ENCODE data around the gene TNK1.

TNK1 gene

GRCh38 chr17:7428557-7428956, 47.7 kb downstream of the TNK1 start, which contains the start of gene SPEM3:
TSS of gene SPEM3 (plus strand) at chr17:7428857. CDS start at chr17:7428903, 46 bp downstream.
- no peak for TF ChIP-seq FOXP2 (optimal IDR thresholded peaks at IDR 0.05; ENCODE audit: borderline replicate concordance, extremely low read depth, extremely low read length, insufficient read depth)
- TF ChIP-seq REST (IDR thresholded peaks at IDR 0.05; ENCODE audit: insufficient read depth in 1 of 2, low read depth in 2 of 2, low read length in 2 of 2): no peak
- TF ChIP-seq SIN3A (IDR thresholded peaks at IDR 0.05; ENCODE audit: borderline replicate concordance, insufficient read depth, low read length): no peak
- no peak for TF ChIP-seq POLR2AphosphoS5 (IDR thresholded peaks at IDR 0.05; ENCODE audit: low read depth, low read length)
- TF ChIP-seq TAF1 (IDR thresholded peaks at IDR 0.05; ENCODE audit: borderline replicate concordance, insufficient read depth, low read length): no peak

- TF ChIP-seq FOXP2 (optimal IDR thresholded peaks at IDR 0.05; ENCODE audit: borderline replicate concordance, extremely low read depth, extremely low read length, insufficient read depth): no peak
- TF ChIP-seq SIN3A (IDR thresholded peaks at IDR 0.05; ENCODE audit: borderline replicate concordance, insufficient read depth, low read length): no peak
- TF ChIP-seq TAF1 (IDR thresholded peaks at IDR 0.05; ENCODE audit: borderline replicate concordance, insufficient read depth, low read length): no peak
- no peak for TF ChIP-seq REST (IDR thresholded peaks at IDR 0.05; ENCODE audit: insufficient read depth in 1 of 2, low read depth in 2 of 2, low read length in 2 of 2)
Measured at GRCh38 chr17:7429722-7430121, 48.8 kb downstream of the TNK1 start.

- TF ChIP-seq FOXP2 (optimal IDR thresholded peaks at IDR 0.05; ENCODE audit: borderline replicate concordance, extremely low read depth, extremely low read length, insufficient read depth): no peak
- TF ChIP-seq TAF1 (IDR thresholded peaks at IDR 0.05; ENCODE audit: borderline replicate concordance, insufficient read depth, low read length): no peak
- TF ChIP-seq POLR2AphosphoS5 (IDR thresholded peaks at IDR 0.05; ENCODE audit: low read depth, low read length): no peak
- no peak for TF ChIP-seq SIN3A (IDR thresholded peaks at IDR 0.05; ENCODE audit: borderline replicate concordance, insufficient read depth, low read length)
- no peak for TF ChIP-seq REST (IDR thresholded peaks at IDR 0.05; ENCODE audit: insufficient read depth in 1 of 2, low read depth in 2 of 2, low read length in 2 of 2)
Measured at GRCh38 chr17:7431231-7431630, 50.3 kb downstream of the TNK1 start.

GRCh38 chr17:7432296-7432695, 51.4 kb downstream of the TNK1 start:
- TF ChIP-seq POLR2AphosphoS5 (IDR thresholded peaks at IDR 0.05; ENCODE audit: low read depth, low read length): no peak
- TF ChIP-seq REST (IDR thresholded peaks at IDR 0.05; ENCODE audit: insufficient read depth in 1 of 2, low read depth in 2 of 2, low read length in 2 of 2): no peak
- TF ChIP-seq SIN3A (IDR thresholded peaks at IDR 0.05; ENCODE audit: borderline replicate concordance, insufficient read depth, low read length): no peak
- no peak for TF ChIP-seq TAF1 (IDR thresholded peaks at IDR 0.05; ENCODE audit: borderline replicate concordance, insufficient read depth, low read length)
- no peak for TF ChIP-seq FOXP2 (optimal IDR thresholded peaks at IDR 0.05; ENCODE audit: borderline replicate concordance, extremely low read depth, extremely low read length, insufficient read depth)

All from PFSK-1 (cell line).